Stimulated activated CD4-positive, alpha-beta T cell treated with anti-CD3 and anti-CD28 coated beads, Interleukin-15, amount 100 ng/mL, for 1 hour (primary cell): ENCODE measurements around the gene NUP214.
"Not testable (repeated sequence)": the region's sequence is repeated elsewhere in the genome, so short reads cannot be mapped to it uniquely, and the experiment has no call there.

Experiments used
- DNase-seq, 2 donors: peaks; one replicate each; pipeline ENCODE4 v3.0.0-alpha.2; 2020; ENCODE audit warnings: low read depth in 1 of 2, low spot score in 1 of 2

NUP214 gene

GRCh38 chr9:131191857-131192256 lies 66.5 kb downstream of the NUP214 start:
- DNase-seq = no peak

GRCh38 chr9:131193051-131193450 lies 67.7 kb downstream of the NUP214 start:
- no peak for DNase-seq

- DNase-seq = no peak
These were observed 69.4 kb downstream of the NUP214 start for GRCh38 chr9:131194762-131195161.

DNA sequence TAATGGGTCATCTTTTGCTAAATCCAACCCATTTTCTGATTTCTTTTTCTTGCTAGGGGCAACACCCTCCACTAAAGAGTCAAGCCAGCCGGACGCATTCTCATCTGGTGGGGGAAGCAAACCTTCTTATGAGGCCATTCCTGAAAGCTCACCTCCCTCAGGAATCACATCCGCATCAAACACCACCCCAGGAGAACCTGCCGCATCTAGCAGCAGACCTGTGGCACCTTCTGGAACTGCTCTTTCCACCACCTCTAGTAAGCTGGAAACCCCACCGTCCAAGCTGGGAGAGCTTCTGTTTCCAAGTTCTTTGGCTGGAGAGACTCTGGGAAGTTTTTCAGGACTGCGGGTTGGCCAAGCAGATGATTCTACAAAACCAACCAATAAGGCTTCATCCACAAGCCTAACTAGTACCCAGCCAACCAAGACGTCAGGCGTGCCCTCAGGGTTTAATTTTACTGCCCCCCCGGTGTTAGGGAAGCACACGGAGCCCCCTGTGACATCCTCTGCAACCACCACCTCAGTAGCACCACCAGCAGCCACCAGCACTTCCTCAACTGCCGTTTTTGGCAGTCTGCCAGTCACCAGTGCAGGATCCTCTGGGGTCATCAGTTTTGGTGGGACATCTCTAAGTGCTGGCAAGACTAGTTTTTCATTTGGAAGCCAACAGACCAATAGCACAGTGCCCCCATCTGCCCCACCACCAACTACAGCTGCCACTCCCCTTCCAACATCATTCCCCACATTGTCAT lies 72.0 kb downstream of the NUP214 start:
- no peak for DNase-seq

GRCh38 chr9:131198041-131198715 lies 72.8 kb downstream of the NUP214 start:
- DNase-seq = no peak

GRCh38 chr9:131201856-131202255 lies 76.5 kb downstream of the NUP214 start:
- DNase-seq = no peak

- no peak for DNase-seq
These were observed 78.2 kb downstream of the NUP214 start for GRCh38 chr9:131203431-131204218.

DNA sequence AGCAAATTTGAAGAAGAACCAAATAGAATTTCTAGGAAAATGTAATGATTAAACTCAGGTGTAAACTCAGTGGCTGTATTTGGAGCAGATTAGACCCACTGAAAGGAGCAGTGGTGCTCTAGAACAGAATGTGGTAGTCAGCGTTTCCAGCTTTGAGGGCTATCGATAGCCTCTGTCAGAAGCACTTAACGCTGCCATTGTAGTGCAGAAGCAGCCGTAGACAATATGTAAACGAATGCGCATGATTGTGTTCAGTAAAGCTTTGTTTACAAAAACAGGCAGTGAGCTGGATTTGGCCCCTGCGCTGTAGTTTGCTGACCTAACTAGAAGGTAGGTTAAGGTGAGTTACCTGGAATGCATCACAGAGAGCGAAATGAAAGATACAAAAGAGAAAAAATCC lies 78.9 kb downstream of the NUP214 start:
- no peak for DNase-seq

- DNase-seq = no peak
These were observed 81.1 kb downstream of the NUP214 start for GRCh38 chr9:131206495-131206894.

DNA sequence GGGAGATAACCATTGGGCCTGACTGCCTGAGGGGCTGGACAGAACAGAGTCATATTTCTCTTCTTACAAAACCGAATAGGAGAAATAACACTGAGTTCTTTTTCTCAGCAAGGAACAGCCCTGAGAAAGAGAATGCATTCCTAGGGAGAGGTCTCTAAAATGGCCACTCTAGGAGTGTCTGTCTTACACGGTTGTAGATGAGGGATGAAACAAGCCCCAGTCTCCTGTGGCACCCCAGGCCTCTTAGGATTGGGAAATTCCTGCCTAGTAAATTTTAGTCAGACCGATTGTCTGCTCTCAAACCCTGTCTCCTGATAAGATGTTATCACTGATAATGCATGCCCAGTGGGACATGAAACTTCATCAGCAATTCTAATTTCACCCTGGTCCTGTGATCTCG lies 86.5 kb downstream of the NUP214 start:
- not testable (repeated sequence) for DNase-seq

DNA sequence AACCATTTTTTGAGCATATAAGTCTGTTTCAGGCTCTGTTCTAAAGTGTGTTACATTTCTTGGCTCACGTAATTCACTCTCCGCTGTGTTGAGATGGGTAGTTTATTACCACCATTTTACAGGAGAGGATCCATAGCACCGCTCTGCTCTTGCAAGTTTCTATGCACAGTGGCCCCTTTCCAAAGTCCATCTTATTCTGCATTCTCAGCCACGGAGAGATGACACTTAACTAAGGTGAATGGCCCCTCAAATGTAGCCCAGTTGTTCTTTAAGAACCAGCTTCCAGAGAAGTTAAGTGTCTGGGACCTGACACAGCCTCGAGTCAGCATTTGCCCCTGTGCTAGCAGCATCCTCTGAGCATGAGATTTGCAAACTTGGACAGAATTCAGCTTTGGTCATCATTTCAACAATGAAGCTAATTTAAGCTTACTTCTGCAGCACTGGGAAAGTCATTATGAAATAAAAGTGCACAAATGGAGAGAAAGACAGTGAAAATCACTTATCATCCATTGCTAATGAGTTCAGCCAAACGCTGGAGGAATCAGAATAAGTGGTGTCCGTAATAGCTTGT lies 89.0 kb downstream of the NUP214 start:
- no peak for DNase-seq

DNA sequence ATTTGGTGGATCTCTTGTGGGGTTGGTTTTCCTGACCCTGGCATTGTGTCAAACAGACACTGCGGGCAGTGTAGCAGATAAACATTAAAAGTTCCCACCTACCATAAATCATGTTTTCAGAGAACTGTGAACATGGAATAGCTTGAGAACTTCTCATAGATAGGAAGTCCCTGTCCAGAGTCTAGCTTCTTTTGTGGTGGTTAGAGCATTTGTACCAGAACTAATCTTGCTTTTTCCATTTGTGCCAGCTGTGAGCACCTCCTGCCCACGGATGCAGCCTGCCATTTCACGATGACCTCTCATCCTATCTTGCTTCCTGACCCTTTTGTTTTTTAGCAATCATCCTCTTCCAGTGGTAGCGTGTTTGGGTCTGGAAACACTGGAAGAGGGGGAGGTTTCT lies 89.5 kb downstream of the NUP214 start:
- no peak for DNase-seq

- no peak for DNase-seq
These were observed 91.4 kb downstream of the NUP214 start for GRCh38 chr9:131216806-131217205.

DNA sequence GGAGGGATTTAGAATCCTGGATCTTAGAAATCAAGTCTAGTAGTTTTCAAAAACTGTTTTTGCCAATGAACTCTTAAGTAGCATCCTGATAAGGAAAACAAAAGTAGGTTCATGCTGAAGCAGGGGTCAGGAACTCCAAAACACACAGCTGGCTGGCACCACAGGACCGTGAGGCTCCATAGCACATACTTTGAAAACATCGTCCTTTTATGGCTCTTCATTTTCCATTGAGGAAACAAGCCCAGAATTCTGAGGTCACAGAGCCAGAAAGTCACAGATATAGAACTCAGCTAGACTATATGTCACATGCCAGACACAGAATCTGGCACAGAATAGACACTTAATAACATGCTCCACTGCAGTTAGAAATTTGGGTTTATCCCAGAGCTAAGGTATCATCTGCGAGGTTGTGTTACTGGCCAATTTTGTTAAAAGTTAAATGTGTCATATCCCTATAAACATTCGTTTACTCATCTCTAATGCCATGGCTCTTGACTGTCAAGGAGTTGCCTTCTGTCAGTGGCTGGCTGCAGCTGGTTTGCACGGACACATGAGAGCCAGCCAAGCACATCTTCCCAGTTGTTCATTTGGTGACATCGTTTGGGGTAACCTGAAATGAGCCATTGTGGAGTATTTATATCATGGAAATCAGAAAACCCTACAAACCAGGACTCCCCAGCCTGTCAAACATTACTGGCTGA lies 92.1 kb downstream of the NUP214 start:
- no peak for DNase-seq

- DNase-seq = no peak
These were observed 93.0 kb downstream of the NUP214 start for GRCh38 chr9:131218370-131218769.

DNA sequence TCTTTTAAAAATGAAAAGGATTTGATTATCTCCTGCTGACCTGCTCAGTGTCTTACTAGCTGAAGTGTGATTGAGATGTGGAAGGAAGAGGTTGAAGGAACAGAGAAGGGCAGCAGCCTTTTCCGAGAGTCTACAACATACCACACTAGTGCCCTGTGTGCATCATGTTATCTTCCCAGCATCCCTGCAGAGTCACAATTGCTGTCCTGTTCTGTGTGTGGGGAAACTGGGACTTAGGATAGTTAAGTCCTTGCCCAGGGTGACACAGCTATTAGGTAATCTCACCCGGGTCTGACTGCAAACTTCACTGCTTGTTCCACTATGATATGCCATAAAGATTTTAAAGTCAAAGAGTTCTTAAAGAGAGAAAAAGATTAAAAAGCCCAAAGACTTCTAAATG lies 95.1 kb downstream of the NUP214 start:
- DNase-seq = no peak

GRCh38 chr9:131222460-131222859 lies 97.1 kb downstream of the NUP214 start:
- DNase-seq = no peak

DNA sequence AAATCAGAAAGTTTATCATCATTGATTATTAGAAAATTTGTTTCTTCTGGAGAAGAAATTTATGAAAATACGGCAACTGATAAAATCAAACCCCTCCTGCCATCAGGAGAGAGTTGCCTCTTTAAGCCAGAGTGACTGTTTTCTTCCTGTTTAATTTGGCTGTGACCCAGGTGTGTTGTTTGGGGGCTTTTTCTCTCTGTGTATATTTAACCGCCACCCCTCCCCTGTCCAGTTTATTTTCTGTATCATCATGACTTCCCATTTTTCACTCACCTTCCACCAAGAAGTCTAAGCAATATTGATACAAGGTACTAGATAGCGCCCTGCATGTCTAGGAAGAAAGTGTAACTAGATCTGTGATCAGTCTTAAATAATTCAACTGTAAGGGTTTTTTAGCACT lies 100.8 kb downstream of the NUP214 start:
- no peak for DNase-seq

DNA sequence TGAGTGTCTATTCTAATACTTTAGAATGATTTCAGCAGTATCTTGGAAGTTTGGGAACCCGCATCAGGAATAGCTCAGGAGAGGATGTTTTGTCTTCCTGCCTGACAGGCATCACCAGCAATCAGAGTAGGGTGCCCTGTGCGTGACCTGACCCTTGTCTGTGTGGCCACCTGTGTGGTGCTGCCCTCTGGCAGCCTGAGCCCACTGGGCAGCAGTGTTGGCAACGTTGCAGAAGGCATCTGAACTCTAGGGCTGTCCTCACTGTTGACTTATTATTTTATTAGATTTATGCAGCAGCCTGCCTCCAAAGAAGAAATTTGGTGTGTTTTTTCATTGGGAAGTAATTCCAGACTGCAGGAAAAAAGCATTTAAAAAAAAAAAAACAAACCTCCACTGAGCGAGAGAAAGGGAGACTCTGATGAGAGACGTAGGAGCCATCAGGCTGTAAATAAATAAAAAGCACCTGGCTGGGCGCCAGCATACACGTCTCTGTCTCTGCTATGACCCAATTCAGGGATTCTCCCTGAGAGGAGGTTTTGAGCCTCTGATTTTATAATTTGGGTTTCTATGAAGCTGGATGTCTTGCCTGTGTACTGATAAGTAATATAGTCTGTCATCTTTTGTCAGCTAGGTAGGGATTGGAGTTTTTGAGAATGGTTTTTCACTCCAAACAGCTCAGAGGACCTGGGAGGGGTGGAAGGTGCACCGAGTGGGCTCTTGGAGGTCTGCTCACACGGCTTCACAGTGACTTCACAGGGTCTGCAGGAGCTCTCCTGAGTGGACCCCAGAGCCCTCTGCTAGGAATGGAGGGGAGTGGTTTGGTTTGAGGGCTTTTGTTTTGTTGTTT lies 101.9 kb downstream of the NUP214 start:
- no peak for DNase-seq

GRCh38 chr9:131227959-131228460 lies 102.6 kb downstream of the NUP214 start:
- DNase-seq = no peak
